ENCODE data around the gene ZFAND2A.
"Not testable (repeated sequence)": the region's sequence is repeated elsewhere in the genome, so short reads cannot be mapped to it uniquely, and the experiment has no call there.

The ZFAND2A gene

DNA sequence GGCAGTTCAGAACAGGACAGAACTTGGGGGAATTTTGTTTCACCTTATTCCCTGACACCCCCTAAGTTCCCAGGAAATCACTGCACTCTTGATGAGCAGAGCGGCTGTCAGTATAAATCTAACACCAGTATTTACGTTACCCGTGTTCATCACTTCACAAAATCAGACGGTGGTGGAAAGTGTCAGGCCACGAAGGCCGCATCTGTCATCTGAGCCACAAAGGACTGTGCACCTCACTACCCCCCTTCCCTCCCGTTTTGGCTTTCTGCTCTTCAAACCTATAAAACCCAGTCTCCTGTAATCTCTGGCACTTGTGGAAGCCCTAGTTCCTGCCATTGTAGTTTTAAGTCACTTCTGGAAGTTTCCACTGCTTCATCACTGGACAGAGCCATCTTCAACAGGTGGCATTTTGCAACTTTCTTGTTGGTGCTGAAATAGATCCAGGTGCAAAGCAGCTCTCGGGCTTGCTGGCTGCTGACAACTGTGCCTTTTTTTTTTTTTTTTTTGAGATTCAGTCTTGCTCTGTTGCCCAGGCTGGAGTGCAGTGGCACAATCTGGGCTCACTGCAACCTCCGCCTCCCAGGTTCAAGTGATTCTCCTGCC, 9.5 kb downstream of the ZFAND2A start:
- no peak for DNase-seq

DNA sequence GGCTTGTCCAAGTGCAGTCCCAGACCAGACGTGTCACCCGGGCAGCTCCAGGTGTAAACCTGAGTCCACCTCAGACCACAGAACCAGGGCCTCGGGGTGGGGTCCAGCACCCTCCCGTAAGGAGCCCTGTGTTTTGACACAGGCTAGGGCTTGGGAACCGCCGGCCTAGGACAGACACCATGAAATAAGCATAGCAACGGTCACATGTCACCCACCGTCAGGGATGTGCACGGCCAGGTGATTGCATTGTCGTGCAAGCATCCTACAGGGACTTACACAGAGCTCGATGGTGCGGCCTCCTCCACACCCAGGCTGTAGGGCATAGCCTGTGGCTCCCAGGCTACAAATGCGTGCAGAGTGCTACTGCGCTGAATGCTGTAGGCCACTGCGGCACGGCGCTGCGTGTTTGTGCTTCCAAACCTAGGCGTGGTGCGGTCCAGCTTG, 10.6 kb downstream of the ZFAND2A start:
- DNase-seq: no peak

DNA sequence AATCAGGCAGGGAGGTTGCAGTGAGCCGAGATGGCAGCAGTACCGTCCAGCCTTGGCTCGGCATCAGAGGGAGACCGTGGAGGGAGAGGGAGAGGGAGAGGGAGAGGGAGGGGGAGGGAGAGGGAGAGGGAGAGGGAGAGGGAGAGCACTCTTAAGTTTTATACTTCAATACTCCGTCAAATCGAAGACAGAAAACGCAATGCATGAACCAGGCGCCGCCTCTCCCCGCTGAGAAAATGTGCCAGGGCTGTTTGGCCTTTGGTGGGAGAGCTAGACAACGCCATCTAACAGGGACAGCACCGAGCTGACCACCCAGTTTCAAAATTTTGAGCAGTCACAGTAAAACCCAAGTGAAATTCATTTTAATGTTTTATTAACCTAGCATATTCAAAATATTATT, 12.1 kb downstream of the ZFAND2A start:
- not testable (repeated sequence) for DNase-seq

DNA sequence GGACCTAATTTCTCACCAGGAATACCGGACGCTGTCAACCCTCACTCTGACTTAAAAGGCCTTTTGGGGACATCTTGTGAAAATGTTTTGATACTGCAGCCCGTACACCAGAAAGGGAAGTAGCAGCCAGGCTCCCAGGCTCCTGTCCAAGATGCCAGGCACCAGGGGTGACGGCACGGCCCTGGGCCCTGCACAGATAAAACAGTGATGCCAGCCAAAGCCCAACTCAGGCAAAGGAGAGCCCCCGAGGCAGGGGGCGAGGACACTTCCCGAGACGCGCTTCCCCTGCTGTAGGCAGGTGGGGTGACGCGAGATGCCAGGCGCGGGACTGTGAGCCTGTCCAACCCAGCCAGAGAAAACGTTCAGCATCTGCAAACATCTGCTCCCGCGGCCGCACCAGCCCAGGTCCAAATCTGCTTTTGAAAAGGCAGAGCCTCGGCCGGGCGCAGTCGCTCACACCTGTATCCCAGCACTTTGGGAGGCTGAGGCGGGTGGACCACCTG, 15.7 kb downstream of the ZFAND2A start:
- DNase-seq: no peak

DNA sequence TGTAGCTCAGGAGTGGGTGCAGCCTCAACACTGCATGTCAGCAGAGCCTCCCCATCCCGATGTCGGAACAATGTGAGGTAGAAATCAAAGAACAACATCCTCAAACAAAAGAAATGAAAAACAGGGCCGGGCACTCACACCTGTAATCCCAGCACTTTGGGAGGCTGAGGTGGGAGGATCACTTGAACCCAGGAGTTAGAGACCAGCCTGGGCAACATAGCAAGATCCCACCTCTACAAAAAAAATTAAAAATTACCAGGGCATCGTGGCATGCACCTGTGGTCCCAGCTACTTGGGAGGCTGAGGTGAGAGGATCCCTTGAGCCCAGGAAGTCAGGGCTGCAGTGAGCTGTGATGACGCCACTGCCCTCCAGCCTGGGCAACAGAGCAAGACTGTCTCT, 17.0 kb downstream of the ZFAND2A start:
- not testable (repeated sequence) for DNase-seq

DNA sequence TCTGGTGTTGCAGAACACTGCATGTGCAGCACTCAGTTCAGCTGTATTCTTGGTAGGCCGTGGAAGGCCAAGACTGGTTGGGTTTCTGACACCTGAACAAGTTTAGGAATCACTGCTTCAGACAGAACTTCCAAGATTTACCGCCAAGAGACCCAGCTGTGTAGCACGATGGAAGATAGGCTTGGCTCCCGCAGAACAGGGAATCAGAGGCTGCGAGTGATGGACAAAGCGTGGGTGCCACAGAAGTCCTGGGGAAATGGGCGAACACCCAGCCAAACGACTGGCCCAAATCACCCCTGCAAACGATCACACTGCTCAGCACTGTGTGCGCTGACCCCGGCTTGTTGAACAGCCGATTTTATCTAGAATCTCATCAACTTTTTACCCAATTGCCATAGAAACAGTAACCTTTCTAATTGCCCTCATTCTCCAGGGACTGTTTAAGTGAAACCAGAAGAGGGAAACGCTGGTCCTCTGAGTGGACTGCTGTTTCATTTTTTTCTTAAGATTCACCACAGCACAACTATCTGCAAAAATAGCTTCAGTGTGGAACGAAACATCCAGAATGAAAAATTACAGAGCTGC, 17.9 kb downstream of the ZFAND2A start:
- no peak for DNase-seq

DNA sequence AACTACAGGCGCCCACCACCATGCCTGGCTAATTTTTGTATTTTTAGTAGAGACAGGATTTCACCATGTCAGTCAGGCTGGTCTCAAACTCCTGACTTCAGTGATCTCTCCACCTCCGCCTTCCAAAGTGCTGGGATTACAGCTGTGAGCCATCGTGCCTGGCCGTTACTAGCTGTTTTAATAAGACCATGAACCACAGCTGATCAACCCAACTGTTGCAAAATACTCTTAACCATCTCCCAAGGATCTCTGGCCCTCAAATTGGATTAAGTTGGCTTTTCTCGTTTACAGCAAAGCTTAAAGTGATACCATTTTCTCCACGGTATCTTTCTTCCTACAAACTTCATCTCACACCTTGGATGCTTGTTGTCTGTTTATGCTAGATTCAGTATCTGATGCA, 18.3 kb downstream of the ZFAND2A start:
- DNase-seq: no peak

DNA sequence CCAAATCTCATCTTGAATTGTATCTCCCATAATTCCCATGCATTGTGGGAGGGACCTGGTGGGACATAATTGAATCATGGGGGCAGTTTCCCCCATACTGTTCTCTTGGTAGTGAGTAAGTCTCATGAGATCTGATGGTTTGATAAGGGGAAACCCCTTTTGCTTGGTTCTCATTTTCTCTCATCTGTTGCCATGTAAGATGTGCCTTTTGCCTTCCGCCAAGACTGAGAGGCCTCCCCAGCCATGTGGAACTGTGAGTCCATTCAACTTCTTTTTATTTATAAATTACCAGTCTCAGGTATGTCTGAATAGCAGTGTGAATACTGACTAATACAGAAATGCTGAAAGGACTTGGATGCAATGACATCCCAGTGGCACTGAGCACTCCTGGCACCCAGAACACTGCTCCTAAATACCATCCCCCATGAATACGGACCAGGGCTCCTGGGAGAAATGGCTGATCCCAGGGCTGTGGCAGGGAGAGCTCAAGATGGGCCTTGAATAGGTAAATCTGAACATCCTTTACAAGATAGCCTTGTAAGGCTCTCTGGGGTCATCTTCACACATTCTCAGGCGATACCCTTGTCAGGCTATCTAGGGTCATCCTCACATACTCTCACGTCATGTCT, 19.4 kb downstream of the ZFAND2A start:
- peak in 1 of 2 donors; percentile 44 for DNase-seq

DNA sequence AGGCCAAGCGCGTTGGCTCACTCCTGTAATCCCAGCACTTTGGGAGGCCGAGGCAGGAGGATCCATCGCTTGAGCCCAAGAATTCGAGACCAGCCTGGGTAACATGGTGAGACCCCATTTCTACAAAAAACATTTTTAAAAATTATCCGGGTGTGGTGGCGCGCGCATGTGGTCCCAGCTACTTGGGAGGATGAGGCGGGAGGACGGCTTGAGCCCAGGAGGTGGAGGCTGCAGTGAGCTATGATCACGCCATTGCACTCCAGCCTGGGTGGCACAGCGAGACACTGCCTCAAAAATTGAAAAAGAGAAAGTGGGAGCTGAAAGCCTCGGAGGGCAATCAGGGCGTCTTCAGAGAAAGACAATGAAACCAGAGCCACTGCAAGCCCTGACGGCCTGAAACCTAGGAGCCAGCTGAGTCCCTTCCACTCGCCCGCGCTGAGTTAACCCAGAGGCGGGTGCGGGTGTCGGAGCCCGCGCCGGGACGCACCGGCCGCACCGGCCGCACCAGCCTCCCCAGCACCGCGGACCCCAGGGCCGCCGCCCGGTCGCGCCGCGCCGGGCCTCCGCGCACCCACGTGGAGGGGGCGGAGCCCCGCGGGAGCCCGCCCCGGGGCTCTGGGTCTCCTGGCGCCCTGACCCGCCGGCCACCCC, 22.4 kb downstream of the ZFAND2A start:
- DNase-seq: no peak

DNA sequence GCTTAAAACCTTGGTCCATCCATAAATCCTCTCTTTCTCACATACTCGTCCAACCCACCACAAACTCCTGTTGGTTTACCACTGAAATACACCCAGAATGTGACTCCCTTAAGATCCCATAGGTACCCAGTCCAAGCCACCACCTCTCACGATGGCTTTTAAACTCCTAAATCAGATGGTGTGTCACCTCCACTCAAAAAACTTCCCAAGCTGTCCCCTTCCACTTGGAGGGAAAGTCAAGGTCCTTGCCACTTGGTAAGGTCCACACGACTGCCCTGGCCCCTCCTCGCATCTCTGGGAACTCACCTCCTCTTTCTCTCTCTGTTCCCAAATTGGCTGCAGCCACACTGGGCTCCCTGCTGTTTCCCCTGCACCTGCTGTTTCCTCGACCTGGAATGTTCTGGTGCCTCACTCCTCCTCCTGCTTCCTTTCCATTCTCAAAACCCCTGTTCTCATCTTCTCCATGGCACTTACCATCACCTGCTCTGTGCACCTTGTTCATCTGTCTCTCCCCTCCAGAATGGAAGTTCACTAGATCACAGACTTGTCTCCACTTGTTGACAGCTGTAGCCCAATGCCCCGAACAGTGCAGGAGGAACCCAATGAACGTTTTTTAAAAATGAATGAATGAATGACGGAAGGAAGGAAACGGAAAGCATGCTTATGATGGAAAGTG, 23.0 kb downstream of the ZFAND2A start:
- no peak for DNase-seq

DNA sequence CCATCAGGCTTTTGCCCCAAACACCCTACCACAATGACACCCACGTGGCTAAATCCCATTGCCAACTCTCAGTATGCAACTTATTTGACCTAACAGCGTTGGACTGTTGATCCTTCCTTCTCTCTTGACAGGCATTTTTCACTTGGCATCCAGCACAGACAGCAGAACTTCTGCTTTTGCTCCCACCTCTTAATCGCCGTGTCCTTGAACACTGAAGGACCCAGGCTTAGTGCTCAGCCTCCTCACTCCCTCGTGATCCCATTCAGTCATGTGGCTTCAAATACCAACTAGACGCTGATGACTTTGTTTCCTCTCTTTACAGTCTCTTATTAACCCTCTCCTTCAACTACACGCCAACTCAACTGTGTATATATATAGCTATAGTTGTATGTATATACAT, 25.0 kb downstream of the ZFAND2A start:
- no peak for DNase-seq

DNA sequence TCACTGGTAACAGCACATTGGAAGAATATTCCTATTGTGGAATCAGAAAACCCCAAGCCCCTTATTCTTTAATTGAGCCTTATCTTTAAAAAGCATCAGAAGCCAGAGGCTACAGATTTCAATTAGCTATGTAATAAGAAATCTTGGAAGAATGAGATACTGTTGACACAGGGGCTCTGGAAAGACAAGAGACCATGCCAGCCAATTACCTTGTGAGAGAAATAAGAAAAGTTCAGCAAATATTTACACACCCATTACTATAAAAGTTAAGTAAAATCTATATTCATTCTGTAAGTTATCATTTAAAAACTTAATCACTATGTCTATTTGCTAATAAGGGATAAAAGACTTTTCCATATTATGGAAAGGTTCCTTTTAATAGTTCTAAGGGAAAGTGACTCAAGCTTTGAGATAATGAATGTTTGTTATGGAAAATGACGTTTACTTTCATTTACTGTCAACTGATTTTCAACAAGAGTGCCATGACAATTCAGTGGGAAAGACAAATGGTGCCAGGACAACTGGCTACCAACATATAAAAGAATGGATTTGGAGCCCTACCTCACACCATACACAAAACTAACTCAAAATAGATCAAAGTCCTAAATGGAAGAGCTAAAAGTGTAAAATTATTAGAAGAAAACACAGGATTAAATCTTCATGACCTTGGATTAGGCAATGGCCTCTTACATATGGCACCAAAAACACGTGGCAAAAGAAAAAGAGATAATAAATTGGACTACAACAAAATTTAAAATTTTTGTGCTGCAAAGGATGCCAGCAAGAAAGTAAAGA, 28.3 kb downstream of the ZFAND2A start:
- DNase-seq: no peak

DNA sequence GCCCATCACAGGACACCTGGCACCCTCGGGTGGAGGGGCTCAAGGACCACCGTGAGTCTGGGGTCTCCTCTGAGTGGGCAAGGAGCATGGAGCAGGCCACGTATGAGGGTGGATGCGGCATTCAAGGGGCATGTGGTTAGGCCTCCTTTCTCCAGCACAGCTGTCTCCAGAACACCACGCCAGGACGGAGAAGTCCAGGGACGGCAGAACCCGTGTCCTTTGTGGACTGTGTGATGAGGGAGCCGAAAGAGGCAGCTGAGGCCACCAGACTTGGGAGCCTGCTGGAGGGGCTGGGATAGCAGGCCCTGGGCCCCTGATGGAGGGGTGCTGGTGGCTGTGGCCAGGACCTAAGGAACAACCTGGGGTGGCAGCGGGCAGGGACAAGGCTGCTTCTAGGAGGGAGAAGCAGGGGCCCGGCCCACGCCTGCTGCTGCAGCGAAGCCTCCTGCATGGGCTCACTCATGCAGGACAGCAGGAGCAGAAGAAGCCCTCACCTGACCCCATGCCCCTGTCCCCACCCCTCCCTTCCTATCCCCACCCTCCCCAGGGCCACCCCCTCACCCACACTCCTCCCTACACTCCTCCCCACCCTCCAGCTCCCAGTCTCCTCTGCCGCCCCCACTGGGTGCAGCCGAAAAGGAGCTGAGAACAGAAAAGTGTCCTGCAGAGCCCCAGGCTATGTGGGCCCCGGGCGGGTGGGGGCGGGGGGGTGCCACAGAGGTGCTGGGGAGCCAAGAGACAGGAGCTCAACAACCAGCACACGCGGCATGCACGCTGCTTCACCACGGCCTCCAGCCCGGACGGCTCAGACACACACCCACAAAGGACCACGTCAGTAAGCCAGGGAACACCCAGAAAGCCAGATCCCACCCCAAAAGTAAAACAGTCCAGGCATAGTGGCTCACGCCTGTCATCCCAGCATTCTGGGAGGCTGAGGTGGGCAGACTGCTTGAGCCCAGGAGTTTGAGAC, 29.7 kb downstream of the ZFAND2A start:
- DNase-seq: no peak

DNA sequence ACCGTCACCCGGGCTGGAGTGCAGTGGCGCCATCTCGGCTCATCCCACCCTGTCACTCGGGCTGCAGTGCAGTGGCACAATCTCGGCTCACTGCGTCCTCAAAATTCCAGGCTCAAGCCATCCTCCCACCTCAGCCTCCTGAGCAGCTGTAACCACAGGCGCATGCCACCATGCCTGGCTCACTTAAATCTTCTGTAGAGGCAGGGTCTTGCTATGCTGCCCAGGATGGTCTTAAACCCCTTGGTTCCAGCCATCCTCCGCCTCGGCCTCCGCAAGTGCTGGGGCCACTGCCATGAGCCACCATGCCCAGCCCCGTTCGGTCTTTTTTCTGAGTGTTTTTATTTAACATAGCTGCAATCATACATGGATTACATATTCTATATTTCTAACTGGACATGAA, 30.6 kb downstream of the ZFAND2A start:
- no peak for DNase-seq

DNA sequence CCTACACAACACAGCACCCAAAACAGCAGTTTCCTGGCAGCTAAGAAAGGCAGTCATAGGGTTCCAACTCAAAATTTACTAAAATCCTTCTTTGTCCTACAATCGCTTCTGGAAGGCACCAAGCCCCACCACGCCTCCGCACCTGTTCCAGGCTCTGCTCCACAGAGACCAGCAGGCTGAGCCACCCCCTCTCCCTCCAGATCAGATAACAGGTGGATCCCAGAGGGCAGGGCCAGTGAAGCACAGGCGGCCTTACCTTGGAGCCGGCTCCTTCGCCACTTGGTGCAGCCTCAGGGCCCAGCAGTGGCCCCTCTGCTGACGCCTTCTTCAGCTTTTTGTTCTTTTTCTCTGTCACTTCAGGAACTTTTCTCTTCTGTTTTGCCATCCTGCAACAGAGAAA, 33.0 kb downstream of the ZFAND2A start:
- DNase-seq: no peak

DNA sequence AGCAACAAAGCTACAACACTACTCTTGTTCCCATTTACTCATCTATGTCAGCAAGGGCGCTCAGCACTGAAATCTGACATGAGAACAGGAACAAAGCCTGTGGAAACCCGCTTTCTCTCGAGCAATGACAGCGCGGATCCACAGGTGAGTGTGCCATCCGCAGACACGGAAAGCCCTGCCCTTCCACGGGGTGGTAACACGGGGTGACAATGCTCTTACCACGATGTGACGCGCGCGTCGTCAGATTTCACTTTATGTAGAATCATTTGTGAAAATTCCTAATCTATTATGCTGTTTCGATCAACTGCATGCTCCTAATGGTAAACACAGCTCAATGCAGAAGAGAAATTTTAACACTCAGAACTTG, 34.4 kb downstream of the ZFAND2A start:
- no peak for DNase-seq

DNA sequence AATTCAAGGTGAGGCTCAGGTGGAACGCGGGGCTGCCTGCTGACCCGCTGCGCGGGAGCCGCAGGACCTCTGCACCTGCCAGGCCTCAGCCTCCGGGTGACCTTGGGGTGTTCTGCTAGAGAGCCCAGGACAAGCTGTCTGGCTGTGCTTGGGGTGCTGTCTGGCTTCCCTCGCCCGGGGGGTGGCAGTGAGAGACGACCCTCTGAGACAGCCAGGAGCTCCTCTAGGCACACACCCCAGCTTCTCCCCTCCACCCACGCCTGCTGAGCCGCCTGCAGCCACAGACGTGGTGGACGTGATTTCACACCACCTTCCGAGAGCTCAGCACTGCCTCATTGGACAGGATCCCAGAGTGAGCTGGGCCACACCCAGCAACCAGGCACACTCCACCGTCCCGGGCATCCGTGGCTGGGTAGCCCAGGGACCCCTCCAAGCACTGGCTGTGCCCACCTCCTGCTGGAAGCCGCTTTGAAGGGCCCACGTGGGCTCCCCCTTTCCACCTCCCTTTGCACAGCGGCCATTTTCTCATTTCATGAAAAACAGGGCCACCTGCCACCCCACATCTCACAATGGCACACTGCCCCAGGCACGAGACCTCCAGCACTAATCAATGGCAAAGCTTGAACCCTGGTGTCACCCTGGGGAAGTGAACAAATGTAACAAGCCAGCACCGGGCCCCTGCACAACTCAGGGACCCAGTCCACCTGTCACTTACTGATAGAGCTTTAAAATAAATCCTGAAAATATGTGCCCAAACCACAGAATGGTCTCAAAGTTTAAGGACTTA, 35.0 kb downstream of the ZFAND2A start:
- DNase-seq: no peak

DNA sequence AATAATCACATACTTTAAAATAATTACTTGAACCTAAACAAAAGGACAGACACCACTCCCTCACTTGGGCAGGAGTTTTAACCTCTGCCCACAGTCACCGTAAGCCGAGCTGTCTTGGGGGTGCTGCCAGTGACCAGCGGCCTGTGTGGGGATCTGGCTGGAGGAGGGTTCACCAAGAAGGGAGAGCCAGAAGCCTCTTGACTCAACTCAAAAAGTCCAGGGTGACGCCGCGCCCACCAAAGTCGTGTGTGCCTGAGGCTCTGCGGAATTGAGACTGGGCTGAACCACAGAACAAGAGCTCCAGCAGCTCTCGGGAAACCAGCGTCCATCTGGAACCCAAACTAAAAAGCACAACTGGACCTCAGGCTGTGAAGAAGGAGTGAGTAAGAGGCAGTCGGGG, 35.8 kb downstream of the ZFAND2A start:
- no peak for DNase-seq

DNA sequence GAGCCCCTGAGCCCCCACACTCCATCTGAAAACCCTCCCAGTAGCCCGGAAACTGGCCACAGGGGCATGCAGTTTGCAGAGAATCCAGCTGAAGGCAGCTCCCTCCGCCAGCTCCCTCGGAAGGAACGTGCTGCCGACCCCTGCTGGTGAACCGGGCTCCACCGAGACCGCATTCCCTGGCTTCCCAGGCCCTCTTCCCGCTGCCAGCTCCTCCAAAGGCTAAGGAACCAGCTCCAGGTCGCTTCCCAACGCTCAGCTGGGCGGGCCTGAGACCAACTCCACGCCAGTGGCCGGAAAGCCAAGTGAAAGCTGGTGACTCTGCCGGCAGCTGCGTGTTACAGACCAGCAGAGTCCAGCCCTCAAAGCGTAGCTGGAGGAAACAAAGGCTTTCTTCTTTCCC, 36.3 kb downstream of the ZFAND2A start:
- no peak for DNase-seq

DNA sequence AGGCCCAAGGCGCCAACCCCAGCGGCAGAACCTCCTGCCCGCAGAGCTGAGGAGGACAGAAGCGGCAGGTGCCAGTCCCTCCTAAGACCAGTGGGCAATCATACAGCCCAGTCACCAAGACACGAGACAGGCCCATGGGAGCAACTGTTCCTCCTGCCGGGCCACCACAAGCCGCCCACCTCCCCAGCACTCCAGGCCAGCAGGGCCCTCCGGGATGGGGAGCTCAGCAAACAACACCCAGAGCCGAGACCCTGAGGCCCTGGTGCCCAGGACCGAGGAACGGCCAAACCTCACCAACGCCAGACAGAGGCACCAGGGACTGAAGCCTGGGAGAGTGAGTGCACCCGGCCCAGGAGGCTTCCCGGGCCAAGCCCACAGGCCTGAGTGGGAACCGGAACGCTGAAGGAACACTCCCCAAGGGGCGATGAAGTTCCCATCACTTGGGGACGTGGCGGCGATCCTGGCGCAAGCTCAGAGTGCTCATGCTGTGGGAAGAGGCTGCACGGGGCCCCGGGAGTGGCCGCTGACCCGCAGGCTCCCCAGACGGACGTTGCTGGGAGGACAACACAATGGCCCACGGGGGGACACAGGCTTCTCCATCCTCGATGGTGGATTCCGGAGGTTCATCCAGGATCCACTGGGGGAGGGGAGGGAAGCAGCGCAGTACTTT, 37.0 kb downstream of the ZFAND2A start:
- DNase-seq: no peak
